Astrocyte (in vitro differentiated cells and primary cell): ENCODE measurements around the gene APOBEC4. TPM values are rescaled to one million over a fixed set of nuclear protein-coding genes. Genes with fewer than 3 reads are reported as not detected.

Source experiments
- DNase-seq: peaks from one replicate; pipeline ENCODE4 v3.0.0-alpha.2; 2010; ENCODE audit warnings: low read depth
- FAIRE-seq: peaks from 2 replicates; lab custom pipeline; 2011; peaks lifted over from hg19 to GRCh38; lab: Jason Lieb, UNC
- H2AFZ ChIP-seq: 2 replicates; pipeline ENCODE4 v1.6.0; 2012; ENCODE audit warnings: low read depth, low read length, inconsistent platforms
- H3K27ac ChIP-seq: 2 replicates; pipeline ENCODE4 v1.5.1; 2011; ENCODE audit warnings: low read depth, low read length, inconsistent platforms
- H3K27me3 ChIP-seq: 2 replicates; pipeline ENCODE4 v1.6.0; 2011; ENCODE audit warnings: low read length, inconsistent platforms; ENCODE audit not compliant: insufficient read depth
- H3K36me3 ChIP-seq: 2 replicates; pipeline ENCODE4 v1.5.1; 2011; ENCODE audit warnings: low read length, inconsistent platforms; ENCODE audit not compliant: insufficient read depth
- H3K4me1 ChIP-seq: 2 replicates; pipeline ENCODE4 v1.5.1; 2011; ENCODE audit warnings: low read length, inconsistent platforms; ENCODE audit not compliant: insufficient read depth
- H3K4me2 ChIP-seq: 2 replicates; pipeline ENCODE4 v1.6.0; 2012; ENCODE audit warnings: low read length, inconsistent platforms
- H3K4me3 ChIP-seq: 2 replicates; pipeline ENCODE4 v1.5.1; 2011; ENCODE audit warnings: low read depth, mild to moderate bottlenecking, low read length, inconsistent platforms; ENCODE audit not compliant: insufficient read depth
- H3K79me2 ChIP-seq: 2 replicates; pipeline ENCODE4 v1.6.0; 2012; ENCODE audit warnings: mild to moderate bottlenecking, low read length, inconsistent platforms; ENCODE audit not compliant: insufficient read depth
- H3K9ac ChIP-seq: 2 replicates; pipeline ENCODE4 v1.6.0; 2012; ENCODE audit warnings: mild to moderate bottlenecking, low read length, inconsistent platforms
- H3K9me3 ChIP-seq: 2 replicates; pipeline ENCODE4 v1.5.1; 2012; ENCODE audit warnings: low read depth, mild to moderate bottlenecking, low read length, inconsistent platforms; ENCODE audit not compliant: insufficient read depth
- H4K20me1 ChIP-seq: 2 replicates; pipeline ENCODE4 v1.6.0; 2012; ENCODE audit warnings: low read length, inconsistent platforms; ENCODE audit not compliant: insufficient read depth
- H3K27ac Mint-ChIP-seq: one replicate; pipeline ENCODE4 v1.8.0; 2021; ENCODE audit warnings: mild to moderate bottlenecking, mixed read lengths; ENCODE audit not compliant: unreplicated experiment
- H3K27me3 Mint-ChIP-seq: one replicate; pipeline ENCODE4 v1.8.0; 2021; ENCODE audit warnings: low read depth, mixed read lengths; ENCODE audit not compliant: unreplicated experiment
- H3K36me3 Mint-ChIP-seq: one replicate; pipeline ENCODE4 v1.8.0; 2021; ENCODE audit warnings: low read depth, mixed read lengths; ENCODE audit not compliant: unreplicated experiment
- H3K4me1 Mint-ChIP-seq: one replicate; pipeline ENCODE4 v1.8.0; 2021; ENCODE audit warnings: low read depth, mixed read lengths; ENCODE audit not compliant: unreplicated experiment
- H3K4me3 Mint-ChIP-seq: one replicate; pipeline ENCODE4 v1.8.0; 2021; ENCODE audit warnings: mild to moderate bottlenecking, moderate library complexity, mixed read lengths; ENCODE audit not compliant: unreplicated experiment
- H3K9me3 Mint-ChIP-seq: one replicate; pipeline ENCODE4 v1.8.0; 2021; ENCODE audit warnings: mild to moderate bottlenecking, mixed read lengths; ENCODE audit not compliant: unreplicated experiment
- EZH2 ChIP-seq: IDR thresholded peaks from 2 replicates; pipeline ENCODE4 v1.6.1; 2012; ENCODE audit warnings: mild to moderate bottlenecking, low read length, inconsistent platforms; ENCODE audit not compliant: insufficient read depth
- total RNA-seq: library from RNA; stranded (reverse); gene quantifications from 2 replicates; pipeline ENCODE4 v1.2.1, GENCODE V29; 2021
- TF ChIP-seq, protein P1 (sequence below): IDR thresholded peaks from 2 replicates; pipeline ENCODE4 v1.5.1; 2011; ENCODE audit warnings: low read depth, mild to moderate bottlenecking, inconsistent platforms, low read length, moderate library complexity; ENCODE audit not compliant: insufficient read depth

Gene APOBEC4
- total RNA-seq, 1 donor from 2014 or later, result not detected

DNA sequence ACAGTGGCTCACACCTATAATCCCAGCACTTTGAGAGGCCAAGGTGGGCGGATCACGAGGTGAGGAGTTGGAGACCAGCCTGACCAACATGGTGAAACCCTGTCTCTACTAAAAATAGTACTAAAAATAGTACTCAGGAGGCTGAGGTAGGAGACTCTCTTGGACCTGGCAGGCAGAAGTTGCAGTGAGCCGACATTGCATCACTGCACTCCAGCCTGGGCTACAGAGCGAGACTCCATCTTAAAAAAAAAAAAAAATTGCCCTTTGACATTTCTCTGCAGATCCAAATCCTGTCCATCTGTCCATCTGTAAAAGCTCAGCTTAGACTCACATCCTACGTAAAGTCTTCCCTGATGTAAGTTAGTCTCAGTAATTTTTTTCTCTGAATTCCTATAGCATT is 56.6 kb downstream of the APOBEC4 start:
- no peak overlapping the region for H3K4me3 ChIP-seq
- FAIRE-seq (no peak), DNase-seq (no peak)
- TF ChIP-seq, protein P1, sequence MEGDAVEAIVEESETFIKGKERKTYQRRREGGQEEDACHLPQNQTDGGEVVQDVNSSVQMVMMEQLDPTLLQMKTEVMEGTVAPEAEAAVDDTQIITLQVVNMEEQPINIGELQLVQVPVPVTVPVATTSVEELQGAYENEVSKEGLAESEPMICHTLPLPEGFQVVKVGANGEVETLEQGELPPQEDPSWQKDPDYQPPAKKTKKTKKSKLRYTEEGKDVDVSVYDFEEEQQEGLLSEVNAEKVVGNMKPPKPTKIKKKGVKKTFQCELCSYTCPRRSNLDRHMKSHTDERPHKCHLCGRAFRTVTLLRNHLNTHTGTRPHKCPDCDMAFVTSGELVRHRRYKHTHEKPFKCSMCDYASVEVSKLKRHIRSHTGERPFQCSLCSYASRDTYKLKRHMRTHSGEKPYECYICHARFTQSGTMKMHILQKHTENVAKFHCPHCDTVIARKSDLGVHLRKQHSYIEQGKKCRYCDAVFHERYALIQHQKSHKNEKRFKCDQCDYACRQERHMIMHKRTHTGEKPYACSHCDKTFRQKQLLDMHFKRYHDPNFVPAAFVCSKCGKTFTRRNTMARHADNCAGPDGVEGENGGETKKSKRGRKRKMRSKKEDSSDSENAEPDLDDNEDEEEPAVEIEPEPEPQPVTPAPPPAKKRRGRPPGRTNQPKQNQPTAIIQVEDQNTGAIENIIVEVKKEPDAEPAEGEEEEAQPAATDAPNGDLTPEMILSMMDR, result no peak
- no peak for TF ChIP-seq EZH2
- H3K4me3 Mint-ChIP-seq, result no peak overlapping the region
- H3K27ac Mint-ChIP-seq, result no peak overlapping the region
- H3K4me1 ChIP-seq, result no peaks in the 10 kb centered on the region
- no peaks in the 10 kb centered on the region for H3K9me3 Mint-ChIP-seq
- no peak overlapping the region for H3K4me2 ChIP-seq
- H3K36me3 Mint-ChIP-seq, result no peaks in the 10 kb centered on the region
- H3K79me2 ChIP-seq, result no peaks in the 10 kb centered on the region
- peaks cover 5% of the 10 kb centered on the region for H3K27me3 Mint-ChIP-seq
- no peaks in the 10 kb centered on the region for H4K20me1 ChIP-seq
- no peak overlapping the region for H3K27ac ChIP-seq
- H3K36me3 ChIP-seq, result no peaks in the 10 kb centered on the region
- H3K9me3 ChIP-seq, result no peaks in the 10 kb centered on the region
- no peaks in the 10 kb centered on the region for H3K27me3 ChIP-seq
- no peak overlapping the region for H3K9ac ChIP-seq
- no peaks in the 10 kb centered on the region for H3K4me1 Mint-ChIP-seq
- H2AFZ ChIP-seq, result no peak overlapping the region

Other genes starting within 250 kb of the APOBEC4 start
- gene NMNAT2, start 234.9 kb downstream of the APOBEC4 start, total RNA-seq, result 0.36 and 0.50 TPM in 2 replicates
- 53.5 and 59.8 TPM in 2 replicates for gene SMG7, start 180.8 kb downstream of the APOBEC4 start, total RNA-seq
- 4.3 and 4.9 TPM in 2 replicates for gene NCF2, start 62.9 kb downstream of the APOBEC4 start, total RNA-seq
- gene ARPC5, start 17.5 kb downstream of the APOBEC4 start, total RNA-seq, result 171 and 180 TPM in 2 replicates
- 9.6 and 10.1 TPM in 2 replicates for gene RGL1, start 151.8 kb upstream of the APOBEC4 start, total RNA-seq